PC-9 (cell line): ENCODE results near the gene HOXD11.

Source experiments
- EZH2 ChIP-seq: fragments of 200-600 bp; sonication (generic); IDR thresholded peaks from 2 replicates; pipeline ENCODE4 v1.8.0; 2017; ENCODE audit warnings: antibody characterized with exemption, low read depth
- TF ChIP-seq, protein P1 (sequence below): fragments of 200-600 bp; sonication (generic); conservative IDR thresholded peaks from 2 replicates; pipeline ENCODE4 v1.6.1; 2017; ENCODE audit warnings: mixed run types, antibody characterized with exemption, mild to moderate bottlenecking, moderate library complexity

DNA sequence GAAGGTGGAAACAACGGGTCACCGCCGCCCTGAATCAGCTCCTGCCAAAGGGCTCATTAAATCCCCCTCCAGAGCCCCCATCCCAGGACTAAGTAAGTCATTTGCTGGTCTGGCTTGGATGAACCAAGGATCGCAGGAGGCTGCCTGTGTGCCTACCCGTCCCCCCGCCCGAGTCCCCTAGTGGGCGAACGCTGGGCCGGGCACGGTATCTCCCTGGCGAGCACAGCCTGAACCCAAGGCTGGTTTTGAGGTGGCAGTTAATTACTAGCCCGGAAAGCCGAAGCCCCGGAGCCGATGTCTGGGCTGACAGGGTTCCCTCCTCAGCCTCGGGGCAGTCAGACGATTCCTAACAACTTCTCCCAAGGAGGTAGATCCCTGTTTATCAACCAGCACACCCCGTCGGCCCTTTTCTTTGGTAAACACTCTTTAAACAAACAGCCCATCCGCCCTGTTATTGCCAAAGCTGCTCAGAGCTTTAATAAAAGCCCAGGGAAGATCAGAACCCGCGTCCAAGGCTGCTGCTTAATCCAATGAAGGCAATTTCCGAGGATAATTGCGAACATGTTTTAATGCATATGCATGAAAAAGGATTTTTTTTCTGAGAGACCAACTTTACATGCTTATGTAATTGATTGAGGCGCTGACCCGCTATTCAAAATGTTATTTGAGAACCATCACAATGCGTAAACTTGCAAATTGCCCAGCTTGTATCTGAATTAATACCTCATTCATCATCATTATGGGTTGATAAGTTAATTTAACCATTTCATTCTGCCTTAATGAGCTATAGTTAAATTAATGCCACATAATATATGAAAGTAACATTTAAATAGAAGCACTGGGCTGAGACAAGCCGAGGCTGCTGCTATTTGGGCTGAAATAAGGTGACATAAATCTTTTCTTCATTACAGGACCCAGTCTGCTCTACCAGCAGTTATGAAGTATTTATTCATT lies 33.9 kb upstream of the HOXD11 start:
- TF ChIP-seq, protein P1, sequence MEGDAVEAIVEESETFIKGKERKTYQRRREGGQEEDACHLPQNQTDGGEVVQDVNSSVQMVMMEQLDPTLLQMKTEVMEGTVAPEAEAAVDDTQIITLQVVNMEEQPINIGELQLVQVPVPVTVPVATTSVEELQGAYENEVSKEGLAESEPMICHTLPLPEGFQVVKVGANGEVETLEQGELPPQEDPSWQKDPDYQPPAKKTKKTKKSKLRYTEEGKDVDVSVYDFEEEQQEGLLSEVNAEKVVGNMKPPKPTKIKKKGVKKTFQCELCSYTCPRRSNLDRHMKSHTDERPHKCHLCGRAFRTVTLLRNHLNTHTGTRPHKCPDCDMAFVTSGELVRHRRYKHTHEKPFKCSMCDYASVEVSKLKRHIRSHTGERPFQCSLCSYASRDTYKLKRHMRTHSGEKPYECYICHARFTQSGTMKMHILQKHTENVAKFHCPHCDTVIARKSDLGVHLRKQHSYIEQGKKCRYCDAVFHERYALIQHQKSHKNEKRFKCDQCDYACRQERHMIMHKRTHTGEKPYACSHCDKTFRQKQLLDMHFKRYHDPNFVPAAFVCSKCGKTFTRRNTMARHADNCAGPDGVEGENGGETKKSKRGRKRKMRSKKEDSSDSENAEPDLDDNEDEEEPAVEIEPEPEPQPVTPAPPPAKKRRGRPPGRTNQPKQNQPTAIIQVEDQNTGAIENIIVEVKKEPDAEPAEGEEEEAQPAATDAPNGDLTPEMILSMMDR, result no peak
- peak; percentile 76 for TF ChIP-seq EZH2
